Measurements from ENCODE around the gene APH1B. TPM values are rescaled to one million over a fixed set of nuclear protein-coding genes. Genes with fewer than 3 reads are reported as not detected.
"Not testable (repeated sequence)": the region's sequence is repeated elsewhere in the genome, so short reads cannot be mapped to it uniquely, and the experiment has no call there.

APH1B gene
- polyA plus RNA-seq, 3 donors = 15.7 to 19.9 (median 17.6) TPM

DNA sequence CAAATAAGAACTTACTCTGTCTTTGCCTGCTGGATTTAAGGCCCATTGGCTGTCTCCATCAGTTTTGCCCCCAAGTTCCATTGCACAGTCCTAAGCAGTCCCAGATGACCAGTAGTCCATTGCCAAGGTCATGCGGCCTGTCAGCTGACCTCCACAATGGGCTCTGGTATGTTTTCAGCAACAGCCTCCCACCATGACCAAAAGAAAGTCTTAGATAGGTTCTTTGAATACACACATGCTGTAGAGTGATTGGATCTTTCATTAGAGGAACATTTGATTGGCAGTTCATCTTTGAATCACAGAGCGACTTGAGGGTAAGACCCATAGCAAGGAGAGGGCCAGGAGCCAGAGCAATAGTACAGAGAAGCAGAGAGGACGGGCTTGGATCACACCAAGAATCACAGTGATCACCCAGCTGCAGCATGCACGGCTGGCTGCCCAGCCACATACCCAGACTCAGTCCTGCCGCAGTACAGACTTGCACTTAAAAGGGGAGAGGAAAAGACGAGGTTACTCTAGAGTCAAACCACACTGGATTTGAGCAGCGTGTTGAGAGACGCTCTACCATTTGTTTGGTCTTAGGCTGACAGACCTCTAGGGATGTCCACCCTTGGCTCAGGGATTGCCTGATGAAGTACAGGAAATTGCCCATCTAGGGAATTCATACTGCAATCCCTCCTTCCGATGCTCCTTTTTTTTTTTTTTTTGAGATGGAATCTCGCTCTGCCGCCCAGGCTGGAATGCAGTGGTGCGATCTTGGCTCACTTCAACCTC is 50.4 kb downstream of the APH1B start:
- no peak for DNase-seq

DNA sequence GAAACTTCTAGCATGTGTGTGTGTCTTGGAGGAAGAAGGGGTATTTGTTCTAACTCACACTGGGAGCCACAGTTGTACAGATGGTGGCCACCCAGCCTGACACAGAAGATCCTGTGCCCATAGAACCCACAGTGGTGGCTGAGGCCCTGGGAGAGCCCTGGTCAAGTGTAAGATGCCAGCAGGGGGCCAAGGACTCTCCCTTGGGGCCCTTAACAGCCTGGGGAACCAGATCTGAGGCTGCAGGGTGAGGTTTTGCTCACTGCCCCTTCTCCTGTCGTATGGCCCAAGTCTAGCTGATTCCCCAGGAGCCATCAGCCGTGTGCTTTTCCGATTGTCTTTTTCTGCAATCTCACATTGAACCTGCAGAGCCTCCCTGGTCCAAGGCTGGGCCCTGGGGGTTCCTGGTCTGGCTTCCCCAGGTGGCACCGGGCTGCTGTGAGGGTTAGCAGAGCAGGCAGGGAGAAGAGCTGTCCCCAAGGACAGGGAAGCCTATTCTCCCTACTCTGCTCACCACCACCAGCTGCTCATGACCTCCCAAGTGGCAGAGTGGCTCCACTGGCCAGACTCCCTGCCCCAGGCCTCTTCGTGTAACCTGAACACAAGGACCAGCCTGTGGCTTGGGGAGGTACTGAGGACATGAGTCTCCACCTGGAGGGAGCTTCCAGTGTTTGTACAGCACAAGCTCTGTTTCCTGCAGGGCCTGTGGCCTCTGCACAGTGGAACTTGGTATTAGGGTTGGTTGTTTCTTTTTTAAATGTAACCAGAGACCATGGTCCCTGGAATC is 52.4 kb downstream of the APH1B start:
- DNase-seq = no peak

DNA sequence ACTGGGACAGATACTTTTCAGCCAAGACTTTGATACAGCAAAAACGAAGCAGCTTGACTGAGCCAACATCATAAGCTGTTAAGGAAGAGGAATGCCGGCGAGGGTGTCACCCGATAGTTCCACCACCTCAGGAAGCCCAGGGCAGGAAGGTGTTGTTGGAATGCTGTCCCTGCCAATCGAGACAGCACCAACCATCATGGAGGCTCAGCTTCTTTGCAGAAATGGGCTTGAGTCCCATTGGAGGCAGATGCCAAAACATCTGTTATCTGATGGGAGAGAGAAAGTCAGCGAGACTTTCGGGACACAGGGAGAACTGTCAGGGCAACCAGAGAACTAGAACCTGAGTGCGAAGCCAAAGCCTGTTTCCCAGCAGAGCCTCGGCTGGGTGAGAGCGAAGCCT is 53.5 kb downstream of the APH1B start:
- DNase-seq = no peak

DNA sequence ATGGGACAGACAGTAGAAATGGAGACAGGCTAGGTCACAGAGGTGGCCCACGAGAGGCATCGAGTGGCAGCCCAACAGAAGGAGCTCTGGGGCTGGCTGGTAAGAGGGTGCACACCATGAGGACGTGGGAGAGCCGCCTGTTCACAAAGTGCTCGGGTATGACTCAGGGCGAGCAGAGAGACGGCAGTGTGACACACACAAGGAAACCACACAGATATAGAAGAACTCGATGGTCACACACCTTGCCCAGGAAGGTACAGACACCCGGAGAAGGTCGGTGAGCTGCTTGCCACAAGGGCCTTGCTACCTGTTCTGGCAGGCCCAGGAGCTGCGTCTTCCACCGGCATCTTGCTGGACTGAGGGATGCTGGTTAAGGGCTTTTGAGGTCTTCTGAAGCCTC is 54.1 kb downstream of the APH1B start:
- no peak for DNase-seq

DNA sequence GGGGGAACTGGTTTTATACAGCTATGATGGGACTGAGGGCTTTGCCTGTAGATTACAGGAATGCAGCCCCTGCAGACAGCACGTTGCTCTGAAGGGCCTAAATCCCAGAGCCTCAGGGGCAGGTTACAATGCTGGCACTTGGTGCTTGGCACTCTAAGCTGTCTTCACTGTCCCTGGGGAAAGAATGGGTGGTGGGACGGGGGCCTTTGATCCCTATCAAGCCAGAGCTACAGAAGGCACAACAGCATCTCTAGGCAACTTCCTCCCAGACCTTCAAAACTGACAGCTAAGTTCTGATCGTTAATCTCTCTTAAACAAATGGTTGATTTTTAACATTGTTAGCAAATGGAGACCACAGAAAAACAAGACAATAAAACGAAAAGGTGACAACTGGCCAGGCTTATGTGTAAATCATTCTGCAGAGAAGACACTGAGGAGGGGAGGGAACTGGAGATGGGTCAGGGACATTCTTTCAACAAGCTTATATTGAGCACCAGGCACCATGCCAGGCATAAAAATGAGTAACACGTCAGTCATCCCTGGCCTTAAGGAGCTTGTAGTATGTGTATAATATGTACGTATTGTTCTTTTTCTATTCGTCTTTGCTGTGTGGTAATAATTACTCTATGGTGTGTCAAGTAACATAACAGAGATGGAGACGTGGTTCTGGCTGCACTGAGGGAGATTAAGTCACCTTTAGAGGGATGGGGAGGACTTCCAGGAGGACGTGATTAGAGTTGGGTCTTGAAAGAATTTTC is 55.1 kb downstream of the APH1B start:
- no peak for DNase-seq

DNA sequence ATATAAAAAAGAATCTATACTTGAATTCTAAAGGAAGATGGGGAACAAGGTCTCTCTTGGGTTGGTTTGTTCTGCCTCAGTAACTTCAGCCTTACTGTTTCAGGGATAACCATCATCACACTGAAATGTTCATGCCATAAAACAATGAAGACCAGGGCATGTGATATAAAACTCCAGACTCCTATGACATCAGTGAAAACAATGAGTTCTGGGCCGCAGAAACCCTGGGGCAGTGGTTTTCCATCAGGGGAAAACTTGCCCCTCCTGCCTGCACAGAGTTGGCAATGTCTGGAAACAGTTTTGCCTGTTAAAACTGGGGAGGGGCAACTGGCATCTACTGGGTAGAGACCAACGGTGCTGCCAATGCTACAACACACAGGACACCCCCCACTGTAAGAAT is 57.4 kb downstream of the APH1B start:
- no peak for DNase-seq

DNA sequence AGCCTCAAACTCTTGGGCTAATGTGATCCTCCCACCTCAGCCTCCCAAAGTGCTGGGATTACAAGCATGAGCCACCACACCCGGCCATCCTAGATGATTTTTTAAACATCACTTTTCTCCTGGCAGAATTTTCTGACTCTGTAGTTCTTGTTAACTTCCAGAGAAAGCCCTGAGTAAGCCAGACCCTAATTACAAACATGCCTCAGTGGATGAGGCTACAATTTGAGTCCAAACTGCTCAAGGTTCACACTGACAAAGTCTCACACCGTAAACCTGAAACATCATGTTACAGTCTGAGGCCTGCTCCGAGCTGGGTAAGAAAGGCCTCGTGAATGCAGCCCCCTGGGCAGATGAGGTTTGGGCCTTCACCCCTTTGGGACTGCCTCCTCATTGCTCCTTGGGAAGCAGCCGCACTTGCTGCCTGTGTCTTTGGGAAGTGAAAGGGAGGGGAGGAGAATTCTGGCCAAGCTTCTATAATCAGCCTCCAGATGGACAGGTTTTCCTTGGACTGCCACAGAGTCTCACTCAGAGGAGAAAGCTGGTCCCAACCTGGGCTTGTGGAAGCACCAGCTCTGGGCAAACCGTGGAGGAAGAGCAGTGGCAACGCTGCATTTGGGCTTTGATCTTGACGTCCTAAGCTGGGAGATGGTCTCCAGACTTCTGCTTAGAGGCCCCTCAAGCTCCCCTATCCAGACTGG is 58.3 kb downstream of the APH1B start:
- no peak for DNase-seq

DNA sequence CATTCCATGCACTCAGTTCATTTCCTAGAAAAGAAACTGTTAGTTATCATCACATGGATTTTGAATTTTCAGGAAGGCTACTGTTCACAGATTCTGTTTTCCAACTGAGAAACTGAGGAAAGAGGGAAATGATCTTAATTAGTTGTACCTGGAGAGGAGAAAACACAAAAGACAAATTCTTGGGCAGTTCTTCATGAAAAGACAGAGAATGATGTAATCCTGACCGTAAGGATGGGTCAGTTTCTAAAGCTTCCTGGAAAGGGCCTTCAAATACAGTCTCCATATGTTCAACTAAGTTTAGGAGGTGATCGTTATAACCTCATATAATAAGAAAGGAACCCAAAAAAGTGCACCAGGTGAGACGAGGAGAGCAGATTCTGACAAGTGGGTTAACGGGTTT is 59.6 kb downstream of the APH1B start:
- no peak for DNase-seq

DNA sequence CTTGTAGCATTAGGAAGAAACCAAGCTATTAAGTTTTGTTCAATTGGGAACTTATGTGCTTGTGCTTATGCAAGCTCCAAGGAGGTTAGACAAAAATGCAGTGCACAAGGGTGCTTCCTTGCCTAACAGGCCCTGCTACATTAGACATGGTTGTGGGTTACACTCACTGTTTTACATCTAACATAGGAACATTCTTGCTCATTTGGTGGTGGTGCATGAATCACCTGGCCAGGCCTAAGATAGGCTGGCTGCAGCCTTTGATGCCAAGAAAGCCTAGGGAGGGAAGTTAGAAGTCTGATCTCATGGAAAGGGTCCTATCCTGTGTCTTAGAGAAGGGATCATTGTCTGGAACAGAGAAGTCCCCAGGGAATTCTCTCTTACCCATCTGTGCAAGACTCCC is 60.8 kb downstream of the APH1B start:
- no peak for DNase-seq

DNA sequence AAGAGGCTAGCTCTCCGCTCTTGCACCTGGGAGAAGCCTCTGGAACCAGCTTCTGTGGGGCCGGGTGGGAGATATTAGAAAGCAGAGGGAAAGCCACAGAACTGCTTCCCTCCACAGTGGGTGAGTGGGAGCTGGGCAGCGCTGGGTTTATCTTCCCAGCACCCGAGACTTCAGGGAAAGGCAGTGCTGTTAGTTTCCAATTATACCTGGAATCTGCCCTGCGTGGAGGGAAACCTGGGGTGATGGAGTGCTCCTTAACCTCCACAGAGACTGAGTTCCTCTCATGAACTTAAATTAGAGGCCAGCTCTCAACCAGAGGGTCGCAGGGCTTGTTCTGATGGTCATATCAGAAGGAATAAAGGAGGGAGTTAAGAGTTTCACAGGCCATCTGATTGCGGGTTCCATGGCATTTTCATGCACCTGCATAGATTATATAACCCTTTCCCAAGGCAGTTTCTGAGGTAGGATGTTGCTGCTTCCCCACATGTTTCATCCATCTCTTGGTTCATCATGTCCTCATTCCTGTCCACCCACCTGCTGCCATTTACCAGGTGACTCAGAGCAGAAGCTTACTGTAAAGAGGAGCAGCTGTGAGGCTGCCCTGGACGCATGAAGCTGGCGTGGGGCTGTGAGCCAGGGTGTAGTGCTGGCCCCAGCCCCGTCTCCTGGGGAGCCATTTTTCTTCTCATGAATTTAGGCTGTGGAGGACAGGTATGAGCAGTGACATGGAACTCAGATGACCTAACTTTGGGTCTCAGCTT is 61.8 kb downstream of the APH1B start:
- DNase-seq = no peak

DNA sequence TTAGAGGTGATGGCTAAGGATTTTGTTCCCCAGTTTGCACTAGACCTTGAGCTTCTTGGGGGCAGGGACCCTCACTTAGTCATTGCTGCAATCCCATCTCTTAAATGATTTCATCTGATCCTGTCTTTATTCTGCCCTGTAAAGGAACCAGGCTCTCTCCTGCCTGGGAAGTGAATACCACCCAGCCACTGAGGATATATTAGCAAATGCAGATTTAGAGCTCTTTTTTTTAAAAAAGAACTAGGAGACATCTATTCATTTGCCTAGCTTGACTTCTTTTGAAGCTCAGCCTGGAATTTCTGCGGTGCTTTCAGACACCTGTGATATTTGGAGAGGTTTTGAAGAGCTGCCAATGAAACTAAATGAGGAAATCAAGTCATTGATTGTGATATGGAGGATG is 62.4 kb downstream of the APH1B start:
- no peak for DNase-seq

DNA sequence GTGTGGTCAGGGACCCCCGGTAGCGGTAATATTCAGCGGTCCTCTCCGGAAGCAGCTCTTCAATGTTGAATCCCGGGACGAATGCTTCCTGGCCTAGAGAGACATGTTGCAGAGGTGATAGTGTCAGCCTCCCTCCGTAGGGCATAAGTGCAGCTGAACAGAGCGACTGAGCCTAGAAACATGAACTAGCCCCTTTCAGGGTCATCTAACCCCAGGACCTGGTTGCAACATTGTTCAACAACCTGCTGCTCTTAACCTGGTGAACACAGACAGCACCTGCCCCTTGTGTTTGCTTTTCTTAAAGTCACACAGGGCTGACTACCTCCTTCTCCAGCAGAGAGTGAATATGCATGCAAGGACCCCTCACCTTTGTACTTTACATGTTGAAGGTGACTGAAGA is 62.9 kb downstream of the APH1B start:
- DNase-seq = no peak

DNA sequence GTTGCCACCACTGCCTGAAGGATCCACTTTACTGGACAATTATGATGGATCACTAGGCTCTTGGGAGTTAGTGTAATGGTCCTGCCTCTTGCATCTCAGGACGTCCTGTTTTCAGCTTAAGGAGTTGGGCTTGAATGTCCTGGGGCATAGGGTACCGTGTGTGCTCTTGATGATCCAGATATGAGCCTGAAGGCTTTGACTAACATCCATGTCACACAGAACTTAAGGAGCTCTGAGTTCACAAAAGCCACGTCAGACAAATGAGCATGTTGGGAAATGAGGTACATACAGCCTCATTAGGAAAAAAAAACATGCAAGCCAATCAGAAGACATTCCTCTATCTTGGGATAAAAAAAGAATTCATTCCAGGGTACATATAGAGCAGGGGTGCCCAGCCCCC is 63.5 kb downstream of the APH1B start:
- DNase-seq = no peak

DNA sequence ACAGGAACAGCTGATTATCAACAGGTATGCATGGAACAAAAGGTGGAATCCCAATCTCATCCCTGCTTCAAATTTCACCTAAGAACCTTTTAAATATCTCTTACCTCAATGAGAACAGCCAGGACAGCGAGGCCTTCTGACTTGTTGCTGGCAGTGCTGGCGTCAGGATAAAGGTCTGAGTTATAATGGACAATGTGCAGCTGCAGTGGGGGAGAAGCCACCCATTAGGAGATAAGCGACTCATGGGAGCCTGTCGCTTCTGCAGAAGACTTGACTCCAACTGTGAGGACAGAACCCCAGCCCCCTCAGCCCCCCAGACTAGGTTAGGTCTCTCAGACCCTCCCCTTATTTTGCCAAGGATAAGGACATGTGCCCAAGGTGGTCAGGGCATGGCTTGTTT is 64.5 kb downstream of the APH1B start:
- DNase-seq = no peak

DNA sequence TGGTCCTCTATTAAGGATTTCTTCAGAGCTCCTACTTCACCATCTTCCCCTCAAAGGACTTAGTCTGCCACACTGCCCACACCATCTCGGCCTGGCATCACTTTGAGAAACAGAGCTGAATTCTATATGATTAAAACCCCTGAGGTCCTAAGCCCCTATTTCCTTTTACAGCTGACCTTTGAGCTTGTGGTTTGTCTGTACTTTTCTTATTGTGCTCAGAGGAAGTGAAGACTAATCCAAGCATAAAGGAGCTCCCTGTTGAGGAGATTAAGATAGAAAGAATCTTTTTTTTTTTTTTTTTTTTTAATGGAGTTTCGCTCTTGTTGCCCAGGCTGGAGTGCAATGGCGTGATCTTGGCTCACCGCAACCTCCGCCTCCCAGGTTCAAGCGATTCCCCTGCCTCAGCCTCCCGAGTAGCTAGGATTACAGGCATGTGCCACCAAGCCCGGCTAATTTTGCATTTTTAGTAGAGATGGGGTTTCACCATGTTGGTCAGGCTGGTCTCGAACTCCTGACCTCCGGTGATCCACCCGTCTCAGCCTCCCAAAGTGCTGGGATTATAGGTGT is 65.7 kb downstream of the APH1B start:
- DNase-seq = not testable (repeated sequence)

DNA sequence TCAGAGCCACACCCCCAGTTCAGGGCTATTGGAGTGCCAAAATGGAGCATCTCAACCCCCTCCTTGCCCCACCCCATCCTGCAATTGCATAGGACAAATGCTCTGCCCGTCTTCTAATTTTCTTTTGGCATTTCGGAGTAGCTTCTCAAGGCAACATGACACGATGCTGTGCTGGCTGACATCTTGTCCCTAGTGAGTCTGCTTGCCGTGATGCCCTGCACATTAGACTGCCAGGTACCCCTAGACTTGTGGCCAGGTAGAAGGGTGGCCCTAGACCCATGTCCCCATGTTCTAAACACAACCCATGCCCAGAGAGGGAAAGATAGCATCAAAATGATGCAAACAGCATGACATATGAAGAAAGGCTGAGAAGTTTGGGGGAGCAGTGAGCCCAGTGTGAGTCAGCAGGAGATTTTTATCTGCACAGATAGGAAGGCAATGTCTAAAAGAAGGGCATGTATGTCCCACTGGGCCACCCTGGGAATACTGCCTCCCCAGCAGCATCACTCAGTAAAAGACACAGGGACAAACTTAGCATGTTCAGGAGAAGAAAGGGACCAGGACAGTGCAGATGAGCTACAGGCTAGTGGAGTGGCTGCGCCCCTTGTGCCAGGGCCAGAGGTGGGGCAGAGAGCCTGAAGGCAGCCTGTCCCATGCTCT is 67.5 kb downstream of the APH1B start:
- DNase-seq = no peak

DNA sequence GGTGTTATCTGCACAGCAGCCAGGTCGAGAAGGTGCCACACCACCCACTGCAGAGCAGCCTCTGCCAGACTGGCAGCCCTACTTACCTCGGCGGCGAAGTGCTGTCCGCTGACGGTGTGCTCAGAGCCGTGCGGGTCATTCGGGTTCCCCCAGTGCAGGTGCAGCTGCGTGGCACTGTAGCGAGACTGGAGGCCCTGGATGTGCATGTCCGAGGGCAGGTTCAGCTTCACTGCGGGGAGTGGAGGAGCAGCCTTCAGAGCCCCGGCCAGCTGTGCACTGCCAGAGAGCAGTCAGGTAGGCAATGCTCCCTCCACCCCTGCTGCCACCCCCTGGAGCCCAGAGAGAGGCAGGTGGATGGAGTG is 68.0 kb downstream of the APH1B start:
- no peak for DNase-seq

DNA sequence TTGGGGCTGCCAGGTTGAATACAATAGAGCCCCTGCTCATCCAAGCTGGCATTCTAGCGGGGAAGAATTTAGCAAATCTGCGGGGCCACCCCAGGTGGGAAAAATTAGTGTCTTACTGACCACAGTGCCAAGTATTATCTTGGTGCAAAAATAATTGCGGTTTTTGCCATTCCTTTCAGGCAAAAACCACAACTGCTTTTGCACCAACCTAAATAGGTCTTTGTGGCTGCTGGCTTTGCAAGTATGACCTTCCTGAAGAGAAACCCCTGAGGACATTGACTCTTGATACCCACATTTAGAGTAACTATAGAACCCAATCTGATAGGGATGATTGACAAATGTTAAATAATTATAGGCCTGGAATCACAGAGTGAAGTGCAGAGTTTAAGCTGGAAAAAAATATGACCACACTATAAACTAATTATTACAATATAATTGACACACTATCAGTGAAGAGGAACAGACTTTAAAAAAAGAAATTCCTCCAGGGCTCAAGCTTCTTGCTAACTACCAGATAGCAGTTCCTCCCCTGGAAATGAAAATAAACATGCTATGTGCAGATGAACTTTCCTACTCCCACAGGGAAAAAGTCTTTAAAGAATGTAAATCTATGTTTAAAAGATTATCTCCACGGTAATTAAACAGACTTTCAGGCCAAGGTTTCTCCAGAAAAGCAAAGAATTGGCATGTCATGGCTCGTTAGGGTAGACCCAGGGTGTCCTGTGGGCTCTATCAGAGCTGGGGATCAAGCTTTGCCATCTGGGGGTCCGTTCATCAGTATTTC is 69.9 kb downstream of the APH1B start:
- DNase-seq = no peak

DNA sequence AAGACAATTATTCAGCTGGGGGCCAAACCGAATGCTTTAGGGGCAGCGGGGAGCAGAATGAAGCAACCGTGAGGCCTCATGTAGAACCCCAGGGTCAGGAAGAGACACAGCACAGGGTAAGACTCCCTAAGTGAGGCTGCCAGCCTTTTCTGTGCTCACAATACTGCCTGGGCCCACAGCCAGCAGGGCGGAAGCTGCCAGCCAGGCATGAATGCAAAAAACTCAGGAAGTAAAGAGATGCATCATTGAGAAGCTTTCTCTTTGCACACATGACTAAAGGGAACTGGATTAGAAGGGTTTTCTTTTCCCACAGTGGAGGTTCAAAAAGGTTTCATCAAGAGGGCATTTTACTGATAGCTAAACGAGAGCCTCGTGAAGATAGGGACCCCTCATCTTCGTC is 71.0 kb downstream of the APH1B start:
- DNase-seq = no peak

DNA sequence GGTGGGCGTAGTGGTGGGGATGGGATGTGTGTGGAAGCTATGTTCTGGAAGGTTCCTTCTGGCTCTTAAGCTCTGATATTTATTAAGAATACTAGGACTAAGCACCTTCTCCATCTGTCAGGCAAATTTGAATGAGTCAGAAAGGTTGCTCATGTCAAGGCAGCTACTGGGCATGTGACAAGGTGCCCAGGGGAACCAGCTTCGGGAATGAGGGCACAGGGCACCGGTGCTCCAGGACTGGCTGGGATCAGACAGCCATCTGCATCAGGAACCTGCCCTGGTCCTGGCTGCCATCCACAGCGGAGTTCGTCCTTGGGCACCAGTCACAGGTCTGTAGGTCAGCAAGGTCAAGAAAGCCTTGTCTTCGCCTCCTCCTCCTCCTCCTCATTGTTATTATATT is 71.8 kb downstream of the APH1B start:
- no peak for DNase-seq
